Breast epithelium (tissue), 3 donors: ENCODE measurements around the gene LYPD5.

ENCODE experiments used
- CTCF ChIP-seq, 3 donors: fragments of 450-650 bp; IDR thresholded peaks; one replicate each; pipeline ENCODE4 v1.5.1; 2016 to 2017; ENCODE audit warnings: antibody characterized with exemption in 3 of 3, mild to moderate bottlenecking in 3 of 3, moderate library complexity in 3 of 3
- POLR2A ChIP-seq: fragments of 450-650 bp; IDR thresholded peaks from one replicate; pipeline ENCODE4 v1.6.1; 2016; ENCODE audit warnings: antibody characterized with exemption, mild to moderate bottlenecking, moderate library complexity
- POLR2AphosphoS5 ChIP-seq, 3 donors: sonication (generic); formaldehyde crosslinking; IDR thresholded peaks; one replicate each; pipeline ENCODE4 v1.6.1; 2017; ENCODE audit warnings: antibody characterized with exemption in 3 of 3

- TF ChIP-seq POLR2AphosphoS5 (IDR thresholded peaks at IDR 0.05) (no peak), CTCF (IDR thresholded peaks at IDR 0.05) (no peak), POLR2A (no peak)
These were observed 37.0 kb downstream of the LYPD5 start for GRCh38 chr19:43765109-43765876.
